H1 (cell line): ENCODE data around the gene IL1A.

Source experiments
- ATF2 ChIP-seq: IDR thresholded peaks from 2 replicates; pipeline ENCODE4 v1.6.1; 2012; ENCODE audit warnings: low read length, inconsistent platforms
- KDM5A ChIP-seq: fragments of 200-600 bp; IDR thresholded peaks from 2 replicates; pipeline ENCODE4 v1.7.1; 2012; ENCODE audit warnings: mild to moderate bottlenecking, low read length, inconsistent platforms, mixed read lengths
- SIRT6 ChIP-seq: IDR thresholded peaks from one replicate; pipeline ENCODE4 v1.7.1; 2012; ENCODE audit warnings: low read length, inconsistent platforms
- TBP ChIP-seq: IDR thresholded peaks from 2 replicates; pipeline ENCODE4 v1.6.1; 2011; ENCODE audit warnings: low read depth, low read length, improper control_type of control experiment

- TF ChIP-seq KDM5A (no peak), SIRT6 (no peak), ATF2 (no peak), TBP (no peak)
Observed at GRCh38 chr2:112727276-112728028, 56.8 kb downstream of the IL1A start.
